Measurements from ENCODE around the gene STAG1. TPM values are rescaled to one million over a fixed set of nuclear protein-coding genes. Genes with fewer than 3 reads are reported as not detected.

STAG1 gene
- total and polyA plus RNA-seq, 4 donors = 4.6 to 28.0 (median 16.6) TPM

DNA sequence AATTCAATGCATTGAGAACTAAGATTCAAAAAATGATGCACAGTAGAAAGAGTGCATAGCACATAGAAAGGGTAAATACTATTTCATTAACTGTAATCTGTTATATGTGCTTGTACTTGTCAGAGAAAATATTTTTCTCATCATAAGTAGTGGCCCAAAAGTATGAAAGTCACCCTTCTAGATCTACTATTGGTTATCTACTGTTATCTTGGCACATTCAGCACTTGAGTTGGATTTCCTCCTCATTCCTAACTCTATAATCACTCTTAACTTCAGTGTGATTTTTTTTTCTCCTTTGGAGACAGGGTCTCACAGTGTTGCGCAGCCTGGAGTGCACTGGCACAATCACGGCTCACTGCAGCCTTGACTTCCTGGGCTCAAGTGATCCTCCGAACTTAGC, 307.6 kb downstream of the STAG1 start:
- Histone ChIP-seq H3K9me3 (ENCODE audit: control insufficient read depth in 4 of 4, low read length in 3 of 4) (no peaks in the 10 kb centered on the region), H3K36me3 (ENCODE audit: control insufficient read depth in 4 of 4, insufficient read depth in 3 of 4, low read depth in 1 of 4, low read length in 3 of 4) (peaks cover 2 to 11% (median 5%) of the 10 kb centered on the region in 4 donors)

More for the DNA sequence above, 307.6 kb downstream of the STAG1 start:
- H3K9ac ChIP-seq (ENCODE audit: low read depth in 1 of 2, low read length in 2 of 2) = no peak overlapping the region
- no peak for DNase-seq (ENCODE audit: low spot score)
- H3K4me1 ChIP-seq (ENCODE audit: control insufficient read depth in 4 of 4, insufficient read depth in 4 of 4, low read length in 3 of 4) = no peaks in the 10 kb centered on the region
- H3K27me3 ChIP-seq (ENCODE audit: control insufficient read depth in 4 of 4, insufficient read depth in 4 of 4, low read length in 3 of 4) = no peaks in the 10 kb centered on the region
- no peak overlapping the region for H3K4me3 ChIP-seq (ENCODE audit: low read depth in 1 of 3, low read length in 3 of 3)
- TF ChIP-seq FOXA1 (IDR thresholded peaks at IDR 0.05) = no peak
- no peak for TF ChIP-seq HNF4A (conservative IDR thresholded peaks at IDR 0.05)
- no peak for TF ChIP-seq SP1 (IDR thresholded peaks at IDR 0.05)
- TF ChIP-seq MAX (IDR thresholded peaks at IDR 0.05) = no peak
- no peak for TF ChIP-seq RAD21 (IDR thresholded peaks at IDR 0.05)
- no peak for TF ChIP-seq FOXA2 (IDR thresholded peaks at IDR 0.05)
- no peak for TF ChIP-seq NR2F2 (IDR thresholded peaks at IDR 0.05)
- TF ChIP-seq, protein P1, sequence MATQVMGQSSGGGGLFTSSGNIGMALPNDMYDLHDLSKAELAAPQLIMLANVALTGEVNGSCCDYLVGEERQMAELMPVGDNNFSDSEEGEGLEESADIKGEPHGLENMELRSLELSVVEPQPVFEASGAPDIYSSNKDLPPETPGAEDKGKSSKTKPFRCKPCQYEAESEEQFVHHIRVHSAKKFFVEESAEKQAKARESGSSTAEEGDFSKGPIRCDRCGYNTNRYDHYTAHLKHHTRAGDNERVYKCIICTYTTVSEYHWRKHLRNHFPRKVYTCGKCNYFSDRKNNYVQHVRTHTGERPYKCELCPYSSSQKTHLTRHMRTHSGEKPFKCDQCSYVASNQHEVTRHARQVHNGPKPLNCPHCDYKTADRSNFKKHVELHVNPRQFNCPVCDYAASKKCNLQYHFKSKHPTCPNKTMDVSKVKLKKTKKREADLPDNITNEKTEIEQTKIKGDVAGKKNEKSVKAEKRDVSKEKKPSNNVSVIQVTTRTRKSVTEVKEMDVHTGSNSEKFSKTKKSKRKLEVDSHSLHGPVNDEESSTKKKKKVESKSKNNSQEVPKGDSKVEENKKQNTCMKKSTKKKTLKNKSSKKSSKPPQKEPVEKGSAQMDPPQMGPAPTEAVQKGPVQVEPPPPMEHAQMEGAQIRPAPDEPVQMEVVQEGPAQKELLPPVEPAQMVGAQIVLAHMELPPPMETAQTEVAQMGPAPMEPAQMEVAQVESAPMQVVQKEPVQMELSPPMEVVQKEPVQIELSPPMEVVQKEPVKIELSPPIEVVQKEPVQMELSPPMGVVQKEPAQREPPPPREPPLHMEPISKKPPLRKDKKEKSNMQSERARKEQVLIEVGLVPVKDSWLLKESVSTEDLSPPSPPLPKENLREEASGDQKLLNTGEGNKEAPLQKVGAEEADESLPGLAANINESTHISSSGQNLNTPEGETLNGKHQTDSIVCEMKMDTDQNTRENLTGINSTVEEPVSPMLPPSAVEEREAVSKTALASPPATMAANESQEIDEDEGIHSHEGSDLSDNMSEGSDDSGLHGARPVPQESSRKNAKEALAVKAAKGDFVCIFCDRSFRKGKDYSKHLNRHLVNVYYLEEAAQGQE (IDR thresholded peaks at IDR 0.05) = no peak
- TF ChIP-seq YY1 (IDR thresholded peaks at IDR 0.05) = no peak
- TF ChIP-seq HNF4G (IDR thresholded peaks at IDR 0.05) = no peak
- no peak for TF ChIP-seq GABPA (IDR thresholded peaks at IDR 0.05 in 1 of 2, conservative IDR thresholded peaks at IDR 0.05 in 1 of 2)
- TF ChIP-seq, protein P2, sequence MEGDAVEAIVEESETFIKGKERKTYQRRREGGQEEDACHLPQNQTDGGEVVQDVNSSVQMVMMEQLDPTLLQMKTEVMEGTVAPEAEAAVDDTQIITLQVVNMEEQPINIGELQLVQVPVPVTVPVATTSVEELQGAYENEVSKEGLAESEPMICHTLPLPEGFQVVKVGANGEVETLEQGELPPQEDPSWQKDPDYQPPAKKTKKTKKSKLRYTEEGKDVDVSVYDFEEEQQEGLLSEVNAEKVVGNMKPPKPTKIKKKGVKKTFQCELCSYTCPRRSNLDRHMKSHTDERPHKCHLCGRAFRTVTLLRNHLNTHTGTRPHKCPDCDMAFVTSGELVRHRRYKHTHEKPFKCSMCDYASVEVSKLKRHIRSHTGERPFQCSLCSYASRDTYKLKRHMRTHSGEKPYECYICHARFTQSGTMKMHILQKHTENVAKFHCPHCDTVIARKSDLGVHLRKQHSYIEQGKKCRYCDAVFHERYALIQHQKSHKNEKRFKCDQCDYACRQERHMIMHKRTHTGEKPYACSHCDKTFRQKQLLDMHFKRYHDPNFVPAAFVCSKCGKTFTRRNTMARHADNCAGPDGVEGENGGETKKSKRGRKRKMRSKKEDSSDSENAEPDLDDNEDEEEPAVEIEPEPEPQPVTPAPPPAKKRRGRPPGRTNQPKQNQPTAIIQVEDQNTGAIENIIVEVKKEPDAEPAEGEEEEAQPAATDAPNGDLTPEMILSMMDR (IDR thresholded peaks at IDR 0.05; ENCODE audit: low read depth, low read length, missing input control) = no peak
- no peak for TF ChIP-seq EGR1 (IDR thresholded peaks at IDR 0.05; ENCODE audit: low read depth in 2 of 2)
- TF ChIP-seq ZBTB33 (IDR thresholded peaks at IDR 0.05) = no peak
- no peak for TF ChIP-seq JUND (IDR thresholded peaks at IDR 0.05)
- TF ChIP-seq ATF3 (IDR thresholded peaks at IDR 0.05) = no peak
- no peak for TF ChIP-seq TAF1 (conservative IDR thresholded peaks at IDR 0.05)
- TF ChIP-seq RXRA (IDR thresholded peaks at IDR 0.05) = no peak
- 96% methylated on average over 3 of the region's 3 CpGs for WGBS
- no peak overlapping the region for H3K27ac ChIP-seq (ENCODE audit: low read depth in 1 of 2, low read length in 2 of 2)
